HEK293 (cell line): ENCODE data around the gene SGPL1.
A peak's percentile ranks its signal among the peaks of the same experiment; 100 is the strongest.

Experiments
- CTCF ChIA-PET: fragments of 350-600 bp; formaldehyde crosslinking; extraction: SDS; loops from one replicate; lab custom pipeline; 2021; ENCODE audit warnings: antibody characterized with exemption; lab: Yijun Ruan, JAX
- POLR2A ChIA-PET: fragments of 300-600 bp; formaldehyde crosslinking; extraction: SDS; loops from one replicate; lab custom pipeline; 2020; ENCODE audit warnings: antibody characterized with exemption, inconsistent platforms; lab: Yijun Ruan, JAX
- H3K27ac ChIP-seq: fragments of 200-500 bp; sonication (Bioruptor generic); 2 replicates; pipeline ENCODE4 v1.5.1; 2014; ENCODE audit warnings: low read depth, low read length, control low read depth, inconsistent platforms; ENCODE audit errors: extremely low read depth
- H3K36me3 ChIP-seq, 2 experiments: fragments of 200-500 bp in 1 of 2; sonication (Bioruptor generic) in 1 of 2; 1 replicate in 1 of 2; 2 replicates in 1 of 2; pipeline ENCODE4 v1.5.1; 2014 to 2017; ENCODE audit warnings: inconsistent platforms in 2 of 2, low read length in 2 of 2; ENCODE audit not compliant: control insufficient read depth in 2 of 2, insufficient read depth in 1 of 2
- H3K4me1 ChIP-seq: fragments of 200-500 bp; sonication (Bioruptor generic); 2 replicates; pipeline ENCODE4 v1.5.1; 2014; ENCODE audit warnings: mild to moderate bottlenecking, low read length, inconsistent platforms; ENCODE audit not compliant: control insufficient read depth, insufficient read depth
- H3K4me3 ChIP-seq: 2 replicates; pipeline ENCODE4 v1.5.1; 2011; ENCODE audit warnings: low read depth, mild to moderate bottlenecking, control low read depth, low read length, moderate library complexity
- H3K9me3 ChIP-seq: fragments of 200-500 bp; sonication (Bioruptor generic); 2 replicates; pipeline ENCODE4 v1.5.1; 2014; ENCODE audit warnings: low read depth, low read length, inconsistent platforms; ENCODE audit not compliant: control insufficient read depth, insufficient read depth
- BCL6B ChIP-seq: fragments of 450-650 bp; formaldehyde crosslinking; IDR thresholded peaks from 2 replicates; pipeline ENCODE4 v1.5.1; 2017; ENCODE audit warnings: missing biosample characterization, missing genetic modification characterization
- INSM2 ChIP-seq: fragments of 450-650 bp; formaldehyde crosslinking; IDR thresholded peaks from 2 replicates; pipeline ENCODE4 v1.5.1; 2016; ENCODE audit warnings: missing biosample characterization, missing genetic modification characterization
- KLF16 ChIP-seq: fragments of 450-650 bp; formaldehyde crosslinking; IDR thresholded peaks from 2 replicates; pipeline ENCODE4 v1.5.1; 2017; ENCODE audit warnings: missing biosample characterization, missing genetic modification characterization
- PRDM1 ChIP-seq: fragments of 450-650 bp; formaldehyde crosslinking; IDR thresholded peaks from 2 replicates; pipeline ENCODE4; 2016; ENCODE audit warnings: missing biosample characterization, missing genetic modification characterization
- RBAK ChIP-seq: fragments of 450-650 bp; formaldehyde crosslinking; IDR thresholded peaks from 2 replicates; pipeline ENCODE4 v1.5.1; 2016; ENCODE audit warnings: missing biosample characterization, missing genetic modification characterization
- SETDB1 ChIP-seq: IDR thresholded peaks from one replicate; pipeline ENCODE4 v1.6.1; 2017; ENCODE audit warnings: mild to moderate bottlenecking, low read length, moderate library complexity, mixed read lengths; ENCODE audit not compliant: insufficient read length
- TCF7L2 ChIP-seq: IDR thresholded peaks from 2 replicates; pipeline ENCODE4 v1.6.1; 2011; ENCODE audit warnings: low read depth, mild to moderate bottlenecking, inconsistent platforms, low read length, moderate library complexity, borderline replicate concordance
- ZBTB20 ChIP-seq: fragments of 450-650 bp; formaldehyde crosslinking; IDR thresholded peaks from 2 replicates; pipeline ENCODE4 v1.5.1; 2016; ENCODE audit warnings: missing biosample characterization, missing genetic modification characterization
- ZNF133 ChIP-seq: fragments of 450-650 bp; formaldehyde crosslinking; IDR thresholded peaks from 2 replicates; pipeline ENCODE4 v1.5.1; 2016; ENCODE audit warnings: missing biosample characterization, missing genetic modification characterization
- ZNF155 ChIP-seq: fragments of 450-650 bp; formaldehyde crosslinking; IDR thresholded peaks from 2 replicates; pipeline ENCODE4 v1.5.1; 2016; ENCODE audit warnings: missing biosample characterization, missing genetic modification characterization
- ZNF239 ChIP-seq: fragments of 450-650 bp; formaldehyde crosslinking; IDR thresholded peaks from 2 replicates; pipeline ENCODE4 v1.5.1; 2016; ENCODE audit warnings: missing biosample characterization, missing genetic modification characterization
- ZNF354C ChIP-seq: fragments of 450-650 bp; formaldehyde crosslinking; IDR thresholded peaks from 2 replicates; pipeline ENCODE4 v1.5.1; 2016; ENCODE audit warnings: missing biosample characterization, missing genetic modification characterization, low read depth, borderline replicate concordance
- ZNF48 ChIP-seq: fragments of 450-650 bp; formaldehyde crosslinking; IDR thresholded peaks from 2 replicates; pipeline ENCODE4 v1.5.1; 2016; ENCODE audit warnings: missing biosample characterization, missing genetic modification characterization
- ZNF549 ChIP-seq: fragments of 450-650 bp; IDR thresholded peaks from 2 replicates; pipeline ENCODE4 v1.5.1; 2018; ENCODE audit warnings: missing biosample characterization, missing genetic modification characterization, mild to moderate bottlenecking, inconsistent platforms, moderate library complexity
- ZNF639 ChIP-seq: fragments of 450-650 bp; formaldehyde crosslinking; IDR thresholded peaks from 2 replicates; pipeline ENCODE4 v1.5.1; 2016; ENCODE audit warnings: missing biosample characterization, missing genetic modification characterization
- ZNF645 ChIP-seq: fragments of 450-650 bp; formaldehyde crosslinking; IDR thresholded peaks from 2 replicates; pipeline ENCODE4; 2016; ENCODE audit warnings: missing biosample characterization, missing genetic modification characterization
- ZNF701 ChIP-seq: fragments of 450-650 bp; formaldehyde crosslinking; IDR thresholded peaks from 2 replicates; pipeline ENCODE4 v1.5.1; 2016; ENCODE audit warnings: missing biosample characterization, missing genetic modification characterization
- ZSCAN23 ChIP-seq: fragments of 450-650 bp; formaldehyde crosslinking; IDR thresholded peaks from 2 replicates; pipeline ENCODE4 v1.5.1; 2016; ENCODE audit warnings: missing biosample characterization, missing genetic modification characterization
- TF ChIP-seq, protein P1 (sequence below): fragments of 450-650 bp; formaldehyde crosslinking; IDR thresholded peaks from 2 replicates; pipeline ENCODE4 v1.5.1; 2016; ENCODE audit warnings: missing biosample characterization, missing genetic modification characterization

SGPL1 gene

DNA sequence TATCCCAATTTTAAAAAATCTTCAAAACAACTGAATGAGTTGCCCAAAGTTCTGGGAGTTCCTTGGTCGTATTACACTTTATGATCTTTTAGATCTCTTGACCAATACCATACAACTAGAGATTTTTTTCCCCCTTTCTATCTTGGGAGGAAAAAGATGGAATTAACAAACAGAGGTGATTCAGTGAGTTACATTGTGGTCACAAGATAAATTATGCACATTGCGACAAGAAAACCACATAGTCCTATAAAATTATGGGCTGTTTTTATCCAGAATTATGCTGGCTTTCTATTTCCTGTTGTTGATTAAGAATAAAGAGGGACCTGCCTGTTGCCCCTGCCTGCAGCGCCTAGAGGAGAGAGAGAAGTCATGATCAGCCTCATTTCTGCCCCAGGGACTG is 8.2 kb upstream of the SGPL1 start (continued):
- TF ChIP-seq ZNF239 (tag by site-specific recombination): no peak
- no peak for TF ChIP-seq KLF16 (tag by site-specific recombination)
- TF ChIP-seq ZNF155: no peak
- TF ChIP-seq ZNF701 (tag by site-specific recombination): no peak
- no peak for TF ChIP-seq RBAK
- TF ChIP-seq ZNF133 (tag by site-specific recombination): no peak
- TF ChIP-seq ZNF645 (tag by site-specific recombination): no peak
- no peak for TF ChIP-seq INSM2 (tag by site-specific recombination)
- TF ChIP-seq PRDM1 (tag by site-specific recombination): no peak
- TF ChIP-seq ZNF354C (tag by site-specific recombination): no peak
- no peak for TF ChIP-seq ZSCAN23 (tag by site-specific recombination)
- TF ChIP-seq, all 188 proteins: peak for 0

DNA sequence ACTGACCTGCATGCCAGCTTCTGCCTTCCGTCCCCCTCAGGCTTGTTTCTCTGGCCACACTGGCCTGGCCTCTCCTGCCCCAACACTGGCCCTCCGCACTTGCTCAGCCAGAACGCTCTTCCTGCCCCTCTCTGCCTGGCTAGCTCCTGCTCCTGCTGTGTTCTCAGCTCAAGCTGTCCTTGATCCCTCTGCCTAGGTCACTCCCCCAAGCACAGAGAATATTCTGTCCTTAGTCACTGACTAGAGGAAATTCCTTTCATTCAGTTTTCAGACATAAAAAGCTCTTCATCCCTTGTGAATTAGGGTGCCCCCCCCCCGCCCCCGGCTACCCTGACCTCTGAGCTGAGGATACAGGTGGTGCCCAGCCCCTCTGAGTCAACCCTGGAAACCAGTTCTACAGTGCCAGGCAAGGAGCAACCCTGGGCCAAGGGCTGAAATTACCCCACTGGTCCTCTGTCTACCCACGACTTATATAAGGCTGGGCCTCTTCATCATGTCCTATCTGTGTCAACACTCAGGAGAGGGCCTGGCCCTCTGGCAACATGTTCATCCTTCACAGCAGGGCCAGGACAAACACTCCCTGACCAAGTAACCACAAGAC is 6.6 kb upstream of the SGPL1 start:
- no peaks in the 10 kb centered on the region for H3K36me3 ChIP-seq
- H3K4me3 ChIP-seq: no peak overlapping the region
- no peaks in the 10 kb centered on the region for H3K9me3 ChIP-seq
- ChIA-PET POLR2A (interaction anchor here (0.6 kb wide), 1 partner anchor 112 kb away, joined by 3 read pairs; no protein-coding TSS in a partner anchor), CTCF (interaction anchor here (0.7 kb wide), 1 partner anchor 250 kb away, joined by 3 read pairs; no protein-coding TSS in a partner anchor)
- H3K4me1 ChIP-seq: no peaks in the 10 kb centered on the region
- no peak overlapping the region for H3K27ac ChIP-seq
- TF ChIP-seq, protein P1, sequence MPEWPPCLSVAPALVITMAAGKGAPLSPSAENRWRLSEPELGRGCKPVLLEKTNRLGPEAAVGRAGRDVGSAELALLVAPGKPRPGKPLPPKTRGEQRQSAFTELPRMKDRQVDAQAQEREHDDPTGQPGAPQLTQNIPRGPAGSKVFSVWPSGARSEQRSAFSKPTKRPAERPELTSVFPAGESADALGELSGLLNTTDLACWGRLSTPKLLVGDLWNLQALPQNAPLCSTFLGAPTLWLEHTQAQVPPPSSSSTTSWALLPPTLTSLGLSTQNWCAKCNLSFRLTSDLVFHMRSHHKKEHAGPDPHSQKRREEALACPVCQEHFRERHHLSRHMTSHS: no peak
- TF ChIP-seq TCF7L2: no peak

GRCh38 chr10:70809726-70810125 is 6.0 kb upstream of the SGPL1 start:
- Histone ChIP-seq H3K36me3 (no peaks in the 10 kb centered on the region), H3K4me1 (no peaks in the 10 kb centered on the region), H3K9me3 (no peaks in the 10 kb centered on the region), H3K27ac (no peak overlapping the region), H3K4me3 (no peak overlapping the region)
- TF ChIP-seq SETDB1 (no peak), ZSCAN23 (tag by site-specific recombination) (no peak), ZNF48 (tag by site-specific recombination) (no peak), ZNF549 (tag by site-specific recombination) (no peak), ZNF639 (tag by site-specific recombination) (no peak), ZBTB20 (tag by site-specific recombination) (0 out of 2 replicates have a peak, but pooled peaks have one; percentile 20), BCL6B (tag by site-specific recombination) (no peak)
- ChIA-PET POLR2A (interaction anchor here (0.6 kb wide), 2 partner anchors 112 to 617 kb away, joined by 3 read pairs; no protein-coding TSS in a partner anchor), CTCF (interaction anchor here (0.7 kb wide), 1 partner anchor 251 kb away, joined by 3 read pairs; no protein-coding TSS in a partner anchor)
